HG02973 (cell line): ENCODE results near the gene ARL6.
A peak's percentile ranks its signal among the peaks of the same experiment; 100 is the strongest.
"Not testable (repeated sequence)": the region's sequence is repeated elsewhere in the genome, so short reads cannot be mapped to it uniquely, and the experiment has no call there.

Source experiments
- ATAC-seq: cut with Tn5 transposase; IDR thresholded peaks from one replicate; pipeline ENCODE4 v1.9.1; 2021; ENCODE audit warnings: moderate library complexity; ENCODE audit not compliant: unreplicated experiment

ARL6 gene

DNA sequence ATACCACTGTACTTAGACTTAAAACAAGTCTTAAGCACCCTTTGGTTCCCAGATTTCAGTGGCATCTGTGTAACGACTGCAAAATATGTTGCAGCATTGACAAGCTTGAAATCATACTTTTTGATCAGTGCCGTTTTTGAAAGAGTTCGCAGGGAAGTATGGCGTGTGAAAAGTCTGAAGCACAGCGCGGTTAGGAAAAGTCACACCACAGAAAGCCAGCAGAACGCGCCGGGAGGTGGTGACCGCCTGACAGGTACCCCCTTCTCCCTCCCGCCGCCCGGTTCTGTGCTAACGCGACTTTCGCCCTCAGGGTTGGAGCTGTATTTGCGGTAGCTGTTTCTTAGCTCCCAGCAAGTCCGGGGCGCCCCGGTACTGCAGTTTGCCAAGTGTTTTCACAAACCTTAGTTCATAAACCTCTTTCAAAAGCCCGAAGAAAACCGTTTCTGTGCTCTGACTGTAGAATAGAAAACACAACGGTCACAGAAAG, 56.8 kb downstream of the ARL6 start:
- peak; percentile 42 for ATAC-seq

DNA sequence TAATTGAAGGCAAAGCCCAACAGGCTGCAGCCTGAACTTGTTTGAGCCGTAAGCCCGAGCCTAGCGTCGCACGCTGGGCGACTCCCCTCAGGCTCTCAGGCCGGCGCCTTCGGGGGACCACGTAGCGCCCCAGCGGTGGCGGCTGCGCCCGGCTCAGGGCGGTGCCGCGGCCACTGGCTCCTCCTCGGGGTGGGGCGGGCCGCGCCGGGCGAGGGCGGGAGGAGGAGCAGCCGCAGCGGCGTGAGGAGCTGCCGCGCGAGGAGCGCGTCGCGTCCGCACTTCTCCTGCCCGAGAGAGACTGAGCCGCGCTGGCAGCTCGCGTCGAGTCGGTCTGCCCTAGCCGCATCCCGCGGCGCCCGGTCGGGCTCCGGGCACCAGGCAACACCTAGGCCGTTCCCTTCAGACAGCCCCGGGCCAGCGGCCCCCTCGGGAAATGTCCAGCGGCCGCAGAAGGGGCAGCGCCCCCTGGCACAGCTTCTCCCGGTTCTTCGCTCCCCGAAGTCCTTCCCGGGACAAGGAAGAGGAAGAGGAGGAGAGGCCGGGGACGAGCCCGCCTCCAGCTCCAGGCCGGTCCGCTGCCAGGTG, 57.3 kb downstream of the ARL6 start, which contains the start of gene CRYBG3:
CRYBG3 (plus strand) TSS at position 238 of the 585 bp plus-strand sequence; CDS start at position 434, 196 bp downstream.
- ATAC-seq: peak; percentile 99

DNA sequence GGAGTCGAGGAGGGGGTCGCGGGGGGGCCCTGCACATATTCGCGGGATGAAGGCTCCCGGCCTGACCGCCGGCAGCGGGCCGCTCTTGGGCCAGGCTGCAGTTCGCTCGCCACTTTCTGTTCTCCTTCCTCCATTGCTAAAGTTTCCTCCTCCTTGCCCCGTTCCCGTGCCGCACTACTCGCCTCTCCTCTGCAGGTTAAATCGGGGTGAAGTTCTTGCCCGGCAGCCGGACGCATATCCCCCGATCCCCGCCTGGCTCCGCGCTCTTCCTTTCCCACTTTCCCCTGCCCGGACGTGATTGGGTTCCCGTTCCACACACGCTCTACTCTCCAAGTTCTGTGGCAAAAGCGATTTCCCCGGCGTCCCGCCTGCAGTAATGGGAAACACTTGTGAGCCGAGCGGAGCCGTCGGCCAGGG, 57.8 kb downstream of the ARL6 start:
- peak; percentile 22 for ATAC-seq

- ATAC-seq: no peak
These were observed 58.8 kb downstream of the ARL6 start for GRCh38 chr3:97823046-97824004.

DNA sequence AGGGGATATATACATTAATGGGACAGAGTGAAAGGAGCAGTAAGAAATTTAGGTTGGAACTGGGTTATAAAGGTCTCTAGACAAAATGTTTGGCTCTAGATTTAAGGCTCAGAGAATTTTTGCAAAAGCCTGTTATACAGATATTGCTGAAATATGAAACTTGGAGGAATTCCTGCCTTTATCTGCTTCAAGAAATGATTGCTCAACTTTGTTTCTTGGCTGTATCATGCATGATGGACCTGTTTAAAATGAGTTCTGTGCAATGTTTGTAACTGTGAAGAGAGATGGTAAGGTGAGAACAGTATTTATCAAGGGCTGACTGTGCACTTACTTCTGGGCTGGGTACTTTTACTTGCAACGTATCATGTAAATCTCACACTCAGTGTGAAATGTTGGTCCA, 60.5 kb downstream of the ARL6 start:
- ATAC-seq: no peak

DNA sequence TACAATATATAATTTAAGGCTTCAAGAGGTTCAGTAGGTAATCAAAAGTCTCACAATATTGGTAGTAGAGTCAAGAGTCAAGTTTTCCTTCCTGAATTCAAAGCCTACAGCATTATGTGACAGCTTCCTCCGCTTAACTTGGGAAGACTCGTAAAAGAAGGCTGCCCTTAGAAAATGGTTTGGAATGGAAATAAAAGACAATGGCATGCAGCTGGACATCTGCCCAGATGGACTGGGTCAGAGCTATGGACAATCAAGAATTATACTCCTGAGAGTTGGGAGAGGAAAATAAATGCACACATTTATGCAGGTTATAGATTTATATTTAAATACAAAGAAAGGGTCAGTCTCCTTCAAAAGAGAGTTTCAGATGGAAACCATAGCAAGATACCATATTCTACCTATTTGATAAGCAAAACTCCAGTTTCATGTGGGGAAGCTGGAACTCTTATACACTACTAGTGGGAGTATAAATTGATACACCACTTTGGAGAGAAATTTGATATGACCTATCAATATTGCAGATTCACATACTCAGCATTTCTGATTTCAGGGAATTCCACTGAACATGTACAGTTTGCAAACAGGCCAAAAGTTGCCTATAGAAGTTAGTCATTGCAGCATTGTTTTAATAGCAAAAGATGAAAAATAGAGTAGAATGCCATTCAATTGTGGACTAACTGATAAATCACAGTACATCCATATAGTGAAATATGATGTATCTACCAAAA, 63.3 kb downstream of the ARL6 start:
- ATAC-seq: no peak

GRCh38 chr3:97829198-97829597, 64.6 kb downstream of the ARL6 start:
- ATAC-seq: no peak

DNA sequence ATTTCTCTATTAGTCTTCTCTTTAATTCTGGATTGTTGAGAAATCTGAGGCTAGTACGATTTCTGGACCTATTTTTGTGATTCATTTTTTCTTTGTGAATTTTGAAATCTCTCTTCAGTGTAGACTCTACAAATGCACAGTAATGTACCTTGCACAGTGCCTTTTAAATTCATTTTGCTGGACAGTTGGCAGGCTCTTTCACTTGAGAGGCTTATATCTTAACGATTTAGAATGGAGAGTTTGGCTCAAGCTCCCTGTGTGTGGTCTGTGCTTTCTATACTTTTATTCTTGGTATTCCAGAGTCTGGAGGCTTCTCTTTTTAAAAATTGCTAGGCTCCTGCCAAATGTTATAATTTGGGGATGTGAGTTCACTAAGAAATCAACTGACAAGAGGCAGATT, 66.1 kb downstream of the ARL6 start:
- ATAC-seq: no peak

DNA sequence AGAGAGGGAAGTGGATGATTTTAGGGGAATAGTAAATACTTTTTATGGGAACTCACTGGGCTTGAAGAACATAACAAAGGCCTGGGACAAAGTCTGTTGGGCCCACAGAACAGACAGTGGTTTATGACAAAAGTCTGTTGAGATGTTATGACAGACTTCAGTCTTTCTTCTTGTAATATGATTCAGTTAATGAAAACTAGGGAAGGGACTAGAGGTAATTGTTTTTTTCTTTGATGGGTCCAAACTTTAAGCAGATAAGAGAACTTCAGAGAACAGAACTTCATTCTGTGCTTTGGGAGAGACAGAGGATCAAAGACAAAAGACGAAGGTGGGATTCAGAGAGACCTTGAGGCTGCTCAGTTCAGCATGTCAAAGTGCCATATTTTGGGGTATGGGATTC, 66.6 kb downstream of the ARL6 start:
- ATAC-seq: no peak

- ATAC-seq: not testable (repeated sequence)
These were observed 68.6 kb downstream of the ARL6 start for GRCh38 chr3:97833184-97833583.

DNA sequence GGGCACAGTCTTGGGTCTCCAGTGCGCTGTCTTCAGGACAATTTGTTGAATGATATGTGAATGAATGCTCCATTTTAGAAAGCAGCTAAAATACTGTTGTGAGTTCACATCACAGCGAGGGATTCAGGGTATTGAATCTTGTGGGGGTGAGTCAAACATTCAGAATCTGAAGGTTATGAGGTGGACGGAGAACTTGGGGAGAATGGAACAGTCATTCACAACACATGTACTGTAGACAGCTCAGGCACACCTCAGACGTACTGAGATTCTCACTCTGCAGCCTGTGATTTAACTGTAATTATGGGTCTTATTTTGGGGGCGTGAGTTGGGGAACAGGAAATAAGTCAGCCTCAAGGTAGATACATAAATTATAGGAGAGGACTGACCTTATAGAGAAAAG, 71.2 kb downstream of the ARL6 start:
- ATAC-seq: no peak

- ATAC-seq: no peak
These were observed 73.8 kb downstream of the ARL6 start for GRCh38 chr3:97838393-97838792.

GRCh38 chr3:97839944-97840343, 75.4 kb downstream of the ARL6 start:
- no peak for ATAC-seq

DNA sequence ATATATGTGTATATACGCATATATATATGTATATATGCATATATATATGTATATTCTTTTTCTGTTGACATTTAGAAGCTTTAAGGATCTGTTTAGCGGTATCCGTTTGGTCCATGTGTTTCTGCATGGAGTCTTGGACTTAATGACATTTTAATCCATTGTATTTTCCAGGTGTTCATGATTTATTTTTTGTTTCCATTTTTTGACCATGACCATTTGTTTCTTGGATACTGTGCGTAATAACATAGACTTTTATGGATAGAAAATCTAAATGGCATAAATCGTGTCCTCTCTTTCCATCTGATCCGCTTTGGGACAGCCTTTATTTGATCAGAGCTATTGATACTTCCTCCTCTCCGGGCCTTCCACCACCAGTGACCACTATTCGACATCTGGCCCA, 76.7 kb downstream of the ARL6 start:
- no peak for ATAC-seq

DNA sequence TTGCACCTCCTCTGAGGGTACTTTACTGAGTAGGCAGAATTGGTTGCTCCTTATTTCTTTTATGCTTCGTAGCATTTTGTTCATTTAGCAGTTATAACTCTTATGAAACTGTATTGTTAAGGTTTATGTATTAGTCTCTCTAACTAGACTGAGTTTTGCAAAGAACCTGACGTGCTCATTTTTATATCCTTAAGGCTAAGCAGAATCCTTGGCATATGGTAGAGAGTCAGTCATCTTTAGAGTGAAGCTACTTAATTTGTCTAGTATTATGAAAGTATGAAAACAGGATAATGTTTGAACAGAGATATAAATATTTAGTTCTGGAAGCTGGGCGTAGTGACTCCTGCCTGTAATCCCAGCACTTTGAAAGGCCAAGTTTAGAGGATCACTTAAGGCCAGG, 77.4 kb downstream of the ARL6 start:
- no peak for ATAC-seq

GRCh38 chr3:97848779-97849178, 84.2 kb downstream of the ARL6 start:
- no peak for ATAC-seq
